Hepatocyte (in vitro differentiated cells): ENCODE results near the gene GPR183.

ENCODE experiments used
- EZH2phosphoT487 ChIP-seq: fragments of 200-600 bp; sonication (generic); IDR thresholded peaks from one replicate; pipeline ENCODE4 v1.6.1; 2018; ENCODE audit warnings: antibody characterized with exemption, mild to moderate bottlenecking, low read depth, moderate library complexity; ENCODE audit not compliant: unreplicated experiment, severe bottlenecking
- TF ChIP-seq, protein P1 (sequence below): fragments of 200-600 bp; sonication (generic); IDR thresholded peaks from 2 replicates; pipeline ENCODE4 v1.5.1; 2016; ENCODE audit warnings: antibody characterized with exemption, mild to moderate bottlenecking; ENCODE audit not compliant: poor library complexity

DNA sequence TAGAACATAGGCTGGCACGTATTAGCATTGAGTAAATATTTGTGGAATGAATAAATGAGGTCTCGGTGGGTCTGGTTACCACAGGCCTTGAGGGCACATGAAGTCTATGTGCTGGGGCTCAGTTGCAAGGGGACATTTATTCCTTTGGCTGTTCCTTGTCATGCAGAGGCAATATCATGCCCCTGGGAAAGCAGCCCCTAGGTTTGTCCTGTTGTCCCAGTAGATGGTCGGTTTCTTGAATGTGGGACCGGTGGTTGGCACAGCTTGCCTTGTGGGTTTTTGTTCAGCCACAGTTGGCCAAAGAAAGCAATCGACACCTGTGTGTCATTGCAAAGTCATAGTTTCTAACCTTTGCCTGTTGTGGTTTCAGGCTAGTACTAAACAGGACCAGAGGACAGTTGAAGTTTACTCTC is 24.7 kb upstream of the GPR183 start:
- TF ChIP-seq, protein P1, sequence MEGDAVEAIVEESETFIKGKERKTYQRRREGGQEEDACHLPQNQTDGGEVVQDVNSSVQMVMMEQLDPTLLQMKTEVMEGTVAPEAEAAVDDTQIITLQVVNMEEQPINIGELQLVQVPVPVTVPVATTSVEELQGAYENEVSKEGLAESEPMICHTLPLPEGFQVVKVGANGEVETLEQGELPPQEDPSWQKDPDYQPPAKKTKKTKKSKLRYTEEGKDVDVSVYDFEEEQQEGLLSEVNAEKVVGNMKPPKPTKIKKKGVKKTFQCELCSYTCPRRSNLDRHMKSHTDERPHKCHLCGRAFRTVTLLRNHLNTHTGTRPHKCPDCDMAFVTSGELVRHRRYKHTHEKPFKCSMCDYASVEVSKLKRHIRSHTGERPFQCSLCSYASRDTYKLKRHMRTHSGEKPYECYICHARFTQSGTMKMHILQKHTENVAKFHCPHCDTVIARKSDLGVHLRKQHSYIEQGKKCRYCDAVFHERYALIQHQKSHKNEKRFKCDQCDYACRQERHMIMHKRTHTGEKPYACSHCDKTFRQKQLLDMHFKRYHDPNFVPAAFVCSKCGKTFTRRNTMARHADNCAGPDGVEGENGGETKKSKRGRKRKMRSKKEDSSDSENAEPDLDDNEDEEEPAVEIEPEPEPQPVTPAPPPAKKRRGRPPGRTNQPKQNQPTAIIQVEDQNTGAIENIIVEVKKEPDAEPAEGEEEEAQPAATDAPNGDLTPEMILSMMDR = no peak
- TF ChIP-seq EZH2phosphoT487 = no peak
